ENCODE results near the gene GCC2.

Gene GCC2, protein sequence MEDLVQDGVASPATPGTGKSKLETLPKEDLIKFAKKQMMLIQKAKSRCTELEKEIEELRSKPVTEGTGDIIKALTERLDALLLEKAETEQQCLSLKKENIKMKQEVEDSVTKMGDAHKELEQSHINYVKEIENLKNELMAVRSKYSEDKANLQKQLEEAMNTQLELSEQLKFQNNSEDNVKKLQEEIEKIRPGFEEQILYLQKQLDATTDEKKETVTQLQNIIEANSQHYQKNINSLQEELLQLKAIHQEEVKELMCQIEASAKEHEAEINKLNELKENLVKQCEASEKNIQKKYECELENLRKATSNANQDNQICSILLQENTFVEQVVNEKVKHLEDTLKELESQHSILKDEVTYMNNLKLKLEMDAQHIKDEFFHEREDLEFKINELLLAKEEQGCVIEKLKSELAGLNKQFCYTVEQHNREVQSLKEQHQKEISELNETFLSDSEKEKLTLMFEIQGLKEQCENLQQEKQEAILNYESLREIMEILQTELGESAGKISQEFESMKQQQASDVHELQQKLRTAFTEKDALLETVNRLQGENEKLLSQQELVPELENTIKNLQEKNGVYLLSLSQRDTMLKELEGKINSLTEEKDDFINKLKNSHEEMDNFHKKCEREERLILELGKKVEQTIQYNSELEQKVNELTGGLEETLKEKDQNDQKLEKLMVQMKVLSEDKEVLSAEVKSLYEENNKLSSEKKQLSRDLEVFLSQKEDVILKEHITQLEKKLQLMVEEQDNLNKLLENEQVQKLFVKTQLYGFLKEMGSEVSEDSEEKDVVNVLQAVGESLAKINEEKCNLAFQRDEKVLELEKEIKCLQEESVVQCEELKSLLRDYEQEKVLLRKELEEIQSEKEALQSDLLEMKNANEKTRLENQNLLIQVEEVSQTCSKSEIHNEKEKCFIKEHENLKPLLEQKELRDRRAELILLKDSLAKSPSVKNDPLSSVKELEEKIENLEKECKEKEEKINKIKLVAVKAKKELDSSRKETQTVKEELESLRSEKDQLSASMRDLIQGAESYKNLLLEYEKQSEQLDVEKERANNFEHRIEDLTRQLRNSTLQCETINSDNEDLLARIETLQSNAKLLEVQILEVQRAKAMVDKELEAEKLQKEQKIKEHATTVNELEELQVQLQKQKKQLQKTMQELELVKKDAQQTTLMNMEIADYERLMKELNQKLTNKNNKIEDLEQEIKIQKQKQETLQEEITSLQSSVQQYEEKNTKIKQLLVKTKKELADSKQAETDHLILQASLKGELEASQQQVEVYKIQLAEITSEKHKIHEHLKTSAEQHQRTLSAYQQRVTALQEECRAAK (N-terminal part only)

DNA sequence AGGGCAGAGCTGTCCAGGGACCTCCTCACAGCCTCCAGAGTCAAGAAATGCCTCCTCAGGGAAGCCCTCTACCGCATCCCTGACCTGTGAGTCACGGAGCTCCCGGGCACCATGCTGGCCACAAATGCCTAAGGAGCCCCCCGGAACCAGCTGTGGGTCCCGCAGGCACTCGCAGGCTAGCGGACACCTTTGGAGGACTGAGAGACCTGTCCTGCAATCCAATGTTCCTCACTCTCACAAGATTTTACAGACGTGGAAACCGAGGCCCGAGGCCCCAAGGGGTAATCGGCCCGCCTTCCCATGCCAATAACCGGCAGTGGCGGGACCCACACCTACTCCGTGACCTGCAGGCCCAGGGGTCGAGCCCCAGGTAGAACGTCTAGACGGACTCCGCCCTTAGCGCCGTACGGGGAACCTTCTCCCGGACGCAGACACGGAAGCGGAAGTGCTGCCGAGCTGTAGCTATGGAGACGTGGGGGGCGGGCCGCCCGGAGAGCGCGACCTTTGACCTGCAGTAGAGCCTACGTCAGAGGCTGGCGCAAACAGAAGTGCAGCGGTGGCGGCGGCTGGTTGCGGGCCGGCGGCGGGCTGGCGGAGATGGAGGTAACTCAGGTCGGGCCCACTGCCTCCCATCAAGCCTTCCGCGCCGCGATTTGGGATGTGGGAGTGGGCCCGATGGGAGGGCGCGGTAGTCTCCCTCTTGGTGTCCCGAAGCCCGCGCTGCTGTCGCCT lies at the start of gene GCC2:
TSS of gene GCC2 (plus strand) at position 529 of the 732 bp plus-strand sequence. CDS start at position 598, 69 bp downstream.
- in situ Hi-C loops (cut with HindIII; ENCODE audit: low pct_ligation_motif_present, low sequenced_read_pairs), result no loop called here
- TF ChIP-seq, protein P1, sequence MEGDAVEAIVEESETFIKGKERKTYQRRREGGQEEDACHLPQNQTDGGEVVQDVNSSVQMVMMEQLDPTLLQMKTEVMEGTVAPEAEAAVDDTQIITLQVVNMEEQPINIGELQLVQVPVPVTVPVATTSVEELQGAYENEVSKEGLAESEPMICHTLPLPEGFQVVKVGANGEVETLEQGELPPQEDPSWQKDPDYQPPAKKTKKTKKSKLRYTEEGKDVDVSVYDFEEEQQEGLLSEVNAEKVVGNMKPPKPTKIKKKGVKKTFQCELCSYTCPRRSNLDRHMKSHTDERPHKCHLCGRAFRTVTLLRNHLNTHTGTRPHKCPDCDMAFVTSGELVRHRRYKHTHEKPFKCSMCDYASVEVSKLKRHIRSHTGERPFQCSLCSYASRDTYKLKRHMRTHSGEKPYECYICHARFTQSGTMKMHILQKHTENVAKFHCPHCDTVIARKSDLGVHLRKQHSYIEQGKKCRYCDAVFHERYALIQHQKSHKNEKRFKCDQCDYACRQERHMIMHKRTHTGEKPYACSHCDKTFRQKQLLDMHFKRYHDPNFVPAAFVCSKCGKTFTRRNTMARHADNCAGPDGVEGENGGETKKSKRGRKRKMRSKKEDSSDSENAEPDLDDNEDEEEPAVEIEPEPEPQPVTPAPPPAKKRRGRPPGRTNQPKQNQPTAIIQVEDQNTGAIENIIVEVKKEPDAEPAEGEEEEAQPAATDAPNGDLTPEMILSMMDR (IDR thresholded peaks at IDR 0.05; ENCODE audit: low read depth, low read length, missing control alignments), result no peak
- Histone ChIP-seq H3K4me3 (ENCODE audit: low read depth, low read length) (peak within 1 kb of the TSS; percentile 94), H3K27me3 (replicated peaks) (no peaks in the 10 kb centered on the region), H3K36me3 (replicated peaks) (peaks cover 9% of the 10 kb centered on the region), H3K27ac (peak within 1 kb of the TSS; percentile 85)
- DNase-seq, result peak; percentile 93

DNA sequence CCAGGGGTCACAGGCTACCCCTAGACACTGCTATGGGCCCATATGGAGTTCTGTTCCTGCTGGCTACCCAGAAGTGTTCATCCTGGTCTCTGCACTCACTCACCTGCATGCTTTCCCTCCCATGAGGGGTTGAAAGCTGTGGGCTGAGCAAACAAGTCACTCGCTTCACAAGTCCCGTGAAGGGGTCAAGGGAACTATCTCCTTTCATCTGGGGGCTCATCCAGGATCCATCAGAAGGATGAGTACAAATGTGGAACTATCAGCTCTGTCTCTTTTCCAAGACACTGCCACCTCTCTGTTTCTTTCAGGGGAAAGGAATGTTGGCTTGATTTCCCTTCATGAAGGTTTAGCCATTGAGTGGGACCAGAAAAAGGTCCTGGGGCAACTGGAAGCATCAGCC lies 49.5 kb upstream of the GCC2 start:
- Histone ChIP-seq H3K36me3 (replicated peaks) (no peaks in the 10 kb centered on the region), H3K4me3 (ENCODE audit: low read depth, low read length) (no peak overlapping the region), H3K27ac (no peak overlapping the region), H3K27me3 (replicated peaks) (no peaks in the 10 kb centered on the region)
- no peak for DNase-seq
- TF ChIP-seq, protein P1 (IDR thresholded peaks at IDR 0.05; ENCODE audit: low read depth, low read length, missing control alignments), result no peak
- in situ Hi-C loops (cut with HindIII; ENCODE audit: low pct_ligation_motif_present, low sequenced_read_pairs), result no loop called here

DNA sequence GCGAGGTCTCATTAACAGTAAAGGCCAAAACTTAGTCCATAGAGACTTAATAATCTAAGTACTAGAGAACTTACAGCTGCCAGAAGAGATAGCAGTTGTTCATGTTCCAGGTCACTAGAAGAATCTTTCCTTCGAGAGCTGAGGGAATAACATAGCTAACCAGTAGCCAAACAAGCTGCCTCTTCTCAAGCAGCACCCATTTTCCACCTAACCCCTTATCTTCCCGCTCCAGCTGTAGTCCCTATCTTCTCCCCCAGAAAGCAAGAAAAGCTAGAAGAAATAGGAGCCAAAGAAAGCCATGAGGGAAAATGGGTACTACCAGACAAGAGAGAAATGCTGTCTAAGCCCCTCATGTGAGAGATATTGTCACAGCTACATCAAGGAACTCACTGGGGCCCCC lies 47.2 kb upstream of the GCC2 start:
- H3K36me3 ChIP-seq (replicated peaks), result no peaks in the 10 kb centered on the region
- H3K27me3 ChIP-seq (replicated peaks), result no peaks in the 10 kb centered on the region
- no peak overlapping the region for H3K27ac ChIP-seq
- no peak for DNase-seq
- TF ChIP-seq, protein P1 (IDR thresholded peaks at IDR 0.05; ENCODE audit: low read depth, low read length, missing control alignments), result no peak
- in situ Hi-C loops (cut with HindIII; ENCODE audit: low pct_ligation_motif_present, low sequenced_read_pairs), result no loop called here
- no peak overlapping the region for H3K4me3 ChIP-seq (ENCODE audit: low read depth, low read length)

DNA sequence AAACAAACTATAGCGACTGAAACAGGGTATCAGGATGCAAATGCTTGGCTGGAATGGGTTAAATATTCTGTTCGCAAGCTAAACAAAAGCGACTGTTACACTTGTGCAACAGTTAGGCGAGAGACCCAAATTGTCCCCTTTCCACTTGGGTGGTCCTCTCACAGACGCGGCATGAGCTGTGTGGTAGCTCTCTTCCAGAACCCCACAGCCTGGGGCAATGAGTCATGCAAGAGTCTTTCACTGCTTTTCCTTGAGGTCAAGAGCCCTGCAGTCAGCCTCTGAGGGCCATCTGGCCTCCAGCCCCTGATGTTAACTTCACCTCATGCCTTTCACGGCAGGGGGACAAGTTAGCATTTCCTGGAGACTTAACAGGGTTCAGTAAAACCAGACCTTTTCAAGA lies 45.5 kb upstream of the GCC2 start:
- DNase-seq, result peak; percentile 55
- Histone ChIP-seq H3K27ac (no peak overlapping the region), H3K36me3 (replicated peaks) (no peaks in the 10 kb centered on the region), H3K4me3 (ENCODE audit: low read depth, low read length) (no peak overlapping the region), H3K27me3 (replicated peaks) (no peaks in the 10 kb centered on the region)
- TF ChIP-seq, protein P1 (IDR thresholded peaks at IDR 0.05; ENCODE audit: low read depth, low read length, missing control alignments), result no peak
- in situ Hi-C loops (cut with HindIII; ENCODE audit: low pct_ligation_motif_present, low sequenced_read_pairs), result no loop called here

DNA sequence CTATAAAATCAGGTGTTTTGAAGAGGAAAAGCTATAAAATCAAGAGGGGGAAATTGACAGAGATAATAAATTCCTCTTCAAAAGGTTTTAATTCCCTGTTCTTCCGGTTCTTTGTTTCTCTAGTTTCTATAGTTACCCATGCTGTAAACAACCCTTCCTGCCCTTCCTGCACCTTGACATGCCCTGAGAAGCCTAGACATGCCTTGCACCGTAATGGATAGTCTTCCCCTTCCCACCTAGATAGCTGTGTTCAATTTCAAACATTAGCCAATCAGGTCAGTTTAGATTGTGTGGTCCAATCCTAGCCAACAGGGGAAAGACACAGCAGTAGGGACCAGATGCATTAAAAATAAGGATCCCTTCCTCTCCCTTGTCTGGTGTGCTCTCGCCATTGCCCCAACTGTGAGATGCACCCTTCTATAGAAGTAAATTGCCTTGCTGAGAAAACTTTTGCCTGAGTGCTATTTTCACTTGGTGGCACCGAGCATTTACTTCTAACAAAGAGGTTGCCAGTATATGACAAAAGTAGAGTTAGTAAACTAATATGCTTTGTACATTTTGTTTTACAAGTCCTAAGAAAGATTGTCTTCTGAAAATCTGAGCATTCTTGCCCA lies 44.1 kb upstream of the GCC2 start:
- no peaks in the 10 kb centered on the region for H3K36me3 ChIP-seq (replicated peaks)
- in situ Hi-C loops (cut with HindIII; ENCODE audit: low pct_ligation_motif_present, low sequenced_read_pairs), result no loop called here
- no peak overlapping the region for H3K27ac ChIP-seq
- TF ChIP-seq, protein P1 (IDR thresholded peaks at IDR 0.05; ENCODE audit: low read depth, low read length, missing control alignments), result no peak
- H3K4me3 ChIP-seq (ENCODE audit: low read depth, low read length), result no peak overlapping the region
- no peaks in the 10 kb centered on the region for H3K27me3 ChIP-seq (replicated peaks)
- DNase-seq, result no peak

All from brain microvascular endothelial cell (primary cell).